ENCODE results near the gene TNFRSF18. TPM values are rescaled to one million over a fixed set of nuclear protein-coding genes. Genes with fewer than 3 reads are reported as not detected.

TNFRSF18 gene
- total RNA-seq, 4 donors from 2014 or later, result 0.29 to 0.66 TPM; not detected in 2

DNA sequence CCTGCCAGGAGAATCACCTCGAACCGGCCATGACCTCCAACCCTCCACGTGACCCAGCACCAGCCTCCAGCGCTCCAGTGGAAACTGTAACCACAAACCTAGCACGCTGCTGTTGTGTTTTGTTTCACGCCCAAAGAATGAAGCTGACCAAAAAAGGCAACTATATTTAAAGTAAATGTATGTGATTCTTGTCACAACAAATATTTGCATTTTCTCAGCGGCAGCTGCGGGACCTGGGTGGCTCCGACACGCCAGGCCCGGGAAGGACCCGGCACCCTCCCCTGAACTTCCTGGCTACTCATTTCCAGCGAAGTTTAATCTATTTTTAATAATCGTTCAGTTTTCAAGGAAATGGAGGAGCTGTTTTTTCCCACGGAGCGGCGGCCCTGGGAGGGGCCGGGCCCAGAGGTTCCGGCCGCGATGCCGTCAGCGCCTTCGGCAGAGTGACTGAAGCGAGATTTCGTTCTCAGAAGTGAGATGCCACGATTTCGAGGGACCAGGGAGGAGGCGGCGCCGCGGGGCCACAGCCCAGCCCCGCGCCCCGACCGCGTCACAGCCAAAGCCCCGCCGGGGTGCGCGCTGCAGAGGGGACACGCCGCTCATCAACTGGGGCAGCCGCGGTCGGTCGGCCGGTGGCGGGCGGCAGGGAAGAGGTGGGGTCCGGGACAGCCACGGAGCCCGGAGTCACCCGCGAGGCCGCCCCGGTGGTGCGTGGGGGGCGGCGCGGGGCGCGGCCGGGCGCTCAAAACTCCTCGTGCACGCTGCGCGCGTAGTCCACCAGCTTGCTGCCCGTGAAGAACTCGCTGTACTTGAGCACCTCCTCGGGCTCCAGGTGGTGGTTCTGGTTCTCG is 10.6 kb upstream of the TNFRSF18 start:
- Histone ChIP-seq H3K27ac (replicated peaks in 1 of 4) (no peak overlapping the region), H3K36me3 (peaks cover 43 to 69% (median 65%) of the 10 kb centered on the region in 4 donors), H3K9me3 (no peaks in the 10 kb centered on the region), H3K4me3 (no peak overlapping the region), H3K4me1 (peaks cover 14 to 32% (median 28%) of the 10 kb centered on the region in 4 donors), H3K27me3 (no peaks in the 10 kb centered on the region)
- intact Hi-C loops (cut with DNase I), result no loop called here
- no peak for TF ChIP-seq EP300 (IDR thresholded peaks at IDR 0.05)
- TF ChIP-seq, protein P1, sequence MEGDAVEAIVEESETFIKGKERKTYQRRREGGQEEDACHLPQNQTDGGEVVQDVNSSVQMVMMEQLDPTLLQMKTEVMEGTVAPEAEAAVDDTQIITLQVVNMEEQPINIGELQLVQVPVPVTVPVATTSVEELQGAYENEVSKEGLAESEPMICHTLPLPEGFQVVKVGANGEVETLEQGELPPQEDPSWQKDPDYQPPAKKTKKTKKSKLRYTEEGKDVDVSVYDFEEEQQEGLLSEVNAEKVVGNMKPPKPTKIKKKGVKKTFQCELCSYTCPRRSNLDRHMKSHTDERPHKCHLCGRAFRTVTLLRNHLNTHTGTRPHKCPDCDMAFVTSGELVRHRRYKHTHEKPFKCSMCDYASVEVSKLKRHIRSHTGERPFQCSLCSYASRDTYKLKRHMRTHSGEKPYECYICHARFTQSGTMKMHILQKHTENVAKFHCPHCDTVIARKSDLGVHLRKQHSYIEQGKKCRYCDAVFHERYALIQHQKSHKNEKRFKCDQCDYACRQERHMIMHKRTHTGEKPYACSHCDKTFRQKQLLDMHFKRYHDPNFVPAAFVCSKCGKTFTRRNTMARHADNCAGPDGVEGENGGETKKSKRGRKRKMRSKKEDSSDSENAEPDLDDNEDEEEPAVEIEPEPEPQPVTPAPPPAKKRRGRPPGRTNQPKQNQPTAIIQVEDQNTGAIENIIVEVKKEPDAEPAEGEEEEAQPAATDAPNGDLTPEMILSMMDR (IDR thresholded peaks at IDR 0.05), result no peak
- no peak for TF ChIP-seq POLR2A (IDR thresholded peaks at IDR 0.05; ENCODE audit: low read depth)
- no peak for TF ChIP-seq POLR2AphosphoS5 (IDR thresholded peaks at IDR 0.05)
- 87% methylated on average over 34 of the region's 74 CpGs for WGBS
- DNase-seq (ENCODE audit: extremely low spot score), result no peak

DNA sequence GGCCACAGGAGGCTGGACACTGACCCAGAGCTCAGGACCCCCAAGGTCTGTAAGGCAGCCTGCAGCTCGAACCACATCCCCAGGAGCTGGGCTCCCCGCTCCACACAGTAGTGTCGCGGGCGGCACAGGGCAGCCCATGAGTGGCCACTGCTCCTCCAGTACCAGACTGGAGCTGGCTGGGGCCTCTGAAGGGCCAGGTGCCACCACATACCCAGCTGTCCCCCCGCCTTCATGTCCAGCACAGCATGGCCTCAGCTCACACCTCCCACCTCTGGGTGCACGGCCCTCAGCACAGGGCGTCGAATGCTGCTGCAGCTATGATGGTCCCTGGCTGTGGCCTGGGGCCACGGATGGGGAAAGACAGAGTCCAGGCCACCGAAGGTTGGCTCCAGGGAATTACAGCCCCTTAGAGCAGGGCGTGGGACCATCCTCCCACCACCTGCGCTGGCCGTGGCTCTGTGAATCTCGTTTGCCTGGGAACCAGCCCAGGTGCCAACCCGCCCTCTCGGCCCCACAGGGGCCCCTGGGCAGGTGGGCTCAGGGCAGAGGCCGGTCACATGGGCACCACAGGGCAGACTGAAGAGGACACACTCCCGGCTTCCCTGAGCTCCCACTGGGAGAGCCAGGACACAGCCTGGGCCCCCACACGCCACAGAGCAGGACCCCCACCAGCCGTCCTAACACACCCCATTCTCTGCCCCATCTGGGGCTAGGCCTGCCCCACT is 9.7 kb upstream of the TNFRSF18 start:
- peaks cover 14 to 37% (median 30%) of the 10 kb centered on the region in 4 donors for H3K4me1 ChIP-seq
- H3K36me3 ChIP-seq, result peaks cover 34 to 60% (median 56%) of the 10 kb centered on the region in 4 donors
- no peaks in the 10 kb centered on the region for H3K27me3 ChIP-seq
- no peak overlapping the region for H3K27ac ChIP-seq (replicated peaks in 1 of 4)
- H3K4me3 ChIP-seq, result no peak overlapping the region
- WGBS, result 68% methylated on average over 3 of the region's 21 CpGs
- TF ChIP-seq, protein P1 (IDR thresholded peaks at IDR 0.05), result no peak
- no peak for TF ChIP-seq POLR2AphosphoS5 (IDR thresholded peaks at IDR 0.05)
- no peak for TF ChIP-seq EP300 (IDR thresholded peaks at IDR 0.05)
- no peak for TF ChIP-seq POLR2A (IDR thresholded peaks at IDR 0.05; ENCODE audit: low read depth)
- no peaks in the 10 kb centered on the region for H3K9me3 ChIP-seq
- intact Hi-C loops (cut with DNase I), result no loop called here
- no peak for DNase-seq (ENCODE audit: extremely low spot score)

DNA sequence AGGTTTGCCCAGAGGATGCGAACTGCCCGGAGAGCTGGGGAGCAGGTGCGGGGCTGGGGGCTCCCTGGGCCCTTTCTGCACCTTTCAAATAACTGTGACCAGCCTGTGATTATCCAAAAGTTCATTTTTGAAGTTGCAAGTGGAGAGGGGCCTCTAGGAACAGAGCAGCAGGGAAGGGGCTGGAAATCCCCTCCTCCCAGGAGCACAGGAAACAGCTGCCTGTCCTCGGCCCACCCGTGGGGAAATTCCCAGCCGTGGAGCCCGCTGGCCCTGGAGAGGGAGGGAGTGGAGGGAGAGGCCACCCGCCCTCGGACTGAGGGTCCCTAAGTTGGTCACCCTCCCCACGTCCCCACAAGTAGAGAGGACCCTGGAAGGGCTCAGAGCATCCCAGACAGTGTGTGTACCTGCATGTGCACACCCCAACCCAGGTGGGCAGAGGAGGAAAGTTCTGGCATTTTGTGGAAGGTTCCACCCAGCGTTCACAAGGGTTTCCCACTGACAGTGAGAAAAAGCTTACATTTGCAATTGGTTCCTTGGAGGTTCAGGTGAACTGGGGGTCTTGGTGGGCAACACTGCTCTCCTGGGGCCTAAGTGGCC is 8.8 kb upstream of the TNFRSF18 start:
- no peak overlapping the region for H3K4me3 ChIP-seq
- H3K4me1 ChIP-seq, result peaks cover 14 to 37% (median 30%) of the 10 kb centered on the region in 4 donors
- peaks cover 27 to 51% (median 47%) of the 10 kb centered on the region in 4 donors for H3K36me3 ChIP-seq
- intact Hi-C loops (cut with DNase I), result no loop called here
- no peaks in the 10 kb centered on the region for H3K27me3 ChIP-seq
- DNase-seq (ENCODE audit: extremely low spot score), result no peak
- no peak overlapping the region for H3K27ac ChIP-seq (replicated peaks in 1 of 4)
- TF ChIP-seq POLR2A (IDR thresholded peaks at IDR 0.05; ENCODE audit: low read depth) (no peak), POLR2AphosphoS5 (IDR thresholded peaks at IDR 0.05) (no peak), EP300 (IDR thresholded peaks at IDR 0.05) (no peak)
- TF ChIP-seq, protein P1 (IDR thresholded peaks at IDR 0.05), result no peak
- 53% methylated on average over 9 of the region's 11 CpGs for WGBS
- no peaks in the 10 kb centered on the region for H3K9me3 ChIP-seq

DNA sequence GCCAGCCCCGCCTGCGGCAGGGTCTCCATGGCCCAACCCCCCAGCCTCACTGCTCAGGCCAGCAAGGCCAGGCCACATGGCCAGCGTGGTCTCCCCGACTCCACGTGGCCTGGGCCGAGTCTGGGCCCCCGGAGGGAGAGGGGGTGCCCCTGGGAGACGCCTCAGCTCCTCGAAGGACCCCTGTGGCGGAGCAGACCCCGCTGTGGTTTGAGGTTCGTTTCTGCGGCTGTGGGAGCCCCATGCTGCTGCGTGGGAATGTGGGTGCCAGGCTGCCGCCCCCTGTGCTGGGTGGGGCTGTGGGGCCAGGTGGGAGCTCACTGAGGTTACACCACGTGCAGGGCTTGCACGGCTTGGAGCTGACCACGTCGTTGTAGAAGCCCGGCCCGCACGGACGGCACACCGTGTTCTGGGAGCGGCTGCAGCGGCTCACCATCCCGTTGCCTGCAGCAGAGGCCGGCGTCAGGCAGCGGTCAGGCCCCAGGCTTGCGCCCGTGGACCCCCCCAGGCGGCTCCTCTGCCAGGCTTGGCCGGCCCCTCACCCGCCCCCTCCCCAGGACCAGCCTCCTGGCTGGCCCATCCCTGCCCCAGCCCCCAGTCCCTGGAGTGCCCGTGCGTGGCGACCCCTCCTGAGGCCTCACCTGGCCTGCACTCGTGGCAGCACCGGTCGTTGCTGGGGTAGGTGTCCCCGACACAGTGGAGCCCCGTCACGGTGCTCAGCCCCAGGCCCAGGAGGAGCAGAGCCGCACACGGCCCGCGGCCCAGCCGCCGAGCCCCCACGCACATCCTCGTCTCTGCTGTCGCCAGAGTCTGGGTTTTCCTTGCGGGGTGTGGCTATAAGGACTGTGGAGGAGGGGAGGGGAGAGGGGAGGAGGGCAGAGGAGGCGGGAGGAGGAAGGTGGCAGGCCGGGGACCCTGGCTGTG is 7.2 kb upstream of the TNFRSF18 start, which contains the start of gene TNFRSF4:
TSS of gene TNFRSF4 (minus strand) at position 809 of the 921 bp plus-strand sequence. CDS start at position 783, 26 bp downstream.
- TF ChIP-seq, protein P1 (IDR thresholded peaks at IDR 0.05), result no peak
- TF ChIP-seq POLR2A (IDR thresholded peaks at IDR 0.05; ENCODE audit: low read depth) (no peak), POLR2AphosphoS5 (IDR thresholded peaks at IDR 0.05) (no peak), EP300 (IDR thresholded peaks at IDR 0.05) (no peak)
- Histone ChIP-seq H3K27ac (replicated peaks in 1 of 4) (peak within 1 kb of the TSS in 1 of 4 donors; percentile 4), H3K36me3 (peaks cover 22 to 36% (median 32%) of the 10 kb centered on the region in 4 donors), H3K4me1 (peaks cover 19 to 41% (median 31%) of the 10 kb centered on the region in 4 donors), H3K9me3 (no peaks in the 10 kb centered on the region), H3K27me3 (peaks cover 0 to 7% (median 0%) of the 10 kb centered on the region in 4 donors), H3K4me3 (peak within 1 kb of the TSS; percentile 30 to 47 (median 31))
- DNase-seq (ENCODE audit: extremely low spot score), result no peak
- intact Hi-C loops (cut with DNase I), result no loop called here
- WGBS, result 45% methylated on average over 5 of the region's 56 CpGs

Measured in esophagus muscularis mucosa (tissue), 4 donors.